A549 (cell line): ENCODE data around the gene CDK19.

Source experiments
- CTCF ChIP-seq: fragments of >200 bp; sonication (Bioruptor Twin); formaldehyde crosslinking; IDR thresholded peaks from 3 replicates; pipeline ENCODE4 v1.5.1; 2016
- POLR2AphosphoS2 ChIP-seq: conservative IDR thresholded peaks from 2 replicates; pipeline ENCODE4 v1.6.1; 2012; ENCODE audit warnings: low read length, improper control_type of control experiment, inconsistent platforms
- RAD21 ChIP-seq, 2 experiments: fragments of >200 bp in 1 of 2; sonication (Bioruptor Twin) in 1 of 2; formaldehyde crosslinking in 1 of 2; IDR thresholded peaks in 1 of 2; conservative IDR thresholded peaks in 1 of 2; 2 replicates in 1 of 2; 3 replicates in 1 of 2; pipeline ENCODE4 v1.6.1; 2012 to 2018; ENCODE audit warnings: inconsistent platforms in 1 of 2

GRCh38 chr6:110649704-110650103 is 165.6 kb downstream of the CDK19 start:
- TF ChIP-seq CTCF, result no peak
- TF ChIP-seq POLR2AphosphoS2, result no peak
- no peak for TF ChIP-seq RAD21 (conservative IDR thresholded peaks at IDR 0.05 in 1 of 2, IDR thresholded peaks at IDR 0.05 in 1 of 2)
